GM18511 (cell line): ENCODE data around the gene EVX2.

ENCODE experiments used
- ATAC-seq: cut with Tn5 transposase; IDR thresholded peaks from one replicate; pipeline ENCODE4 v1.9.1; 2021; ENCODE audit warnings: mild to moderate bottlenecking, moderate library complexity; ENCODE audit not compliant: unreplicated experiment

EVX2 gene

DNA sequence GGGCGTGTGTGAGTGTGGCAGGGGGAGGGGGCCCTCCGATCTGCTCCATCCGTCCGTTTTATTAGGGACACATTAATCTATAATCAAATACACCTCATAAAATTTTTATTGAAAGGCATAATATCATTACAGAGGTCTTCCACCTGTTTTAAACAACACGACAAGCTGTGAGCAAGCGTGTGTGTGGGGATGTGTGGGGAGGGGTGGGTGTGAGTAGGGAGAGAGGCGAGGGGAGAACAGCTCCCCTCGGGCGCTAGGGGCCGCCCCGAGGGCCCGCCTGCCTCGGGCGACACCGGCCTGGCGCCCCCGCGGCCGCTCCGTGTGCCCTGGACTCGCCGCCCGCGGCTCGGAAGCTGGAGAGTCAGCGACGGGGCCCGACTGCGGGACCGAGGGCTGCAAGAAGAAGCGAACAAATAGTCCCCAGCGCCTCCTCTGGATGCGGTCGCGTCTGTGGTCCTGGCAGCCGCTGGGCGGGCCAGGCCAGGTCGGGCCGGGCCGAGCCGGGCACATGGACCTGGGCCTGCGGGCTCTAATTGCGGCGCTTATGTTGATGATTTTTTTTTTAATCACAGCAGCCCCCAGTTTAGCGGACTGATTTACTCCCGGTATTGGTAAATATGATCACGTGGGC, 38.4 kb upstream of the EVX2 start:
- no peak for ATAC-seq

DNA sequence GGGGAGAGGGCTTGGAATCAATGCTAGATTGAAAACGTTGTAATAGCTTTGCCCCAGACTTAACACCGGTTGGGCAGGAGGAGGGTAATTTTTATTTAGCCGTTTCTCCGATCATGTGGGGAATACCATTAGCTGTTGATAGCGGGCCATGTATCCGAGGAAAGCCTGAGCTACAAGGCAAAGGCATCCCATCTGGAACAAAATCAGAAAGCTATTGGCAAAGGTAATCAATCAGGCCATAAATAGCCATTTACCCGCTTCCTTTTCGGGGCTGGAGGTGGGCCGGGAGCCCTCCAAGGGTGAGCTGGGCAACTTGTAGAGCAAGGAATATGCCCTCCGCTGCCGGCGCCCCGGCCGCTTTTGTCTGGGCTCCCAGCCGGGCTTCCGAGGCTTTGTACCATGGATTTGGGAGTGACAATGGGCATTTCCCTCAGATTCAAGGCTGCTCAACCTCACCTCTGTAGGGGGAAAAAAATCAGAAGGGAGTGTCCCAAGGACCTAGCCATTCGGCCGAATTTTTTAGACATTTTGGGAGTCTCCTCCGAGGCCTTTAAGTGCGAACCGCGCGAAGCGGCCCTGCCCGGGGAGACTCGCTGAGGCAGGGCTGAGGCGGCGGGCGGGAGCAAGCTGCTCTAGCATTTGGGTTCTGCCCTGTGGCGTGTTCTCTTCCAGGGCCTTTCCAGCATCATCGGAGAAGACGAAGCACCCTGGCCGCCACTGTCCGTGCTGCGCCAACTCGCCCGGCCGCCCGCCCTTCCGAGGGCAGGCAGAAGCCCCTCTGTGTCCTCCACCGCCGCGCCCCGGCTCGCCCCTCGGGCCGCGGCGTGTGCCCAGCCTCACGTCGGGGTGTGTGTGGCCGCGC, 37.7 kb upstream of the EVX2 start:
- no peak for ATAC-seq

DNA sequence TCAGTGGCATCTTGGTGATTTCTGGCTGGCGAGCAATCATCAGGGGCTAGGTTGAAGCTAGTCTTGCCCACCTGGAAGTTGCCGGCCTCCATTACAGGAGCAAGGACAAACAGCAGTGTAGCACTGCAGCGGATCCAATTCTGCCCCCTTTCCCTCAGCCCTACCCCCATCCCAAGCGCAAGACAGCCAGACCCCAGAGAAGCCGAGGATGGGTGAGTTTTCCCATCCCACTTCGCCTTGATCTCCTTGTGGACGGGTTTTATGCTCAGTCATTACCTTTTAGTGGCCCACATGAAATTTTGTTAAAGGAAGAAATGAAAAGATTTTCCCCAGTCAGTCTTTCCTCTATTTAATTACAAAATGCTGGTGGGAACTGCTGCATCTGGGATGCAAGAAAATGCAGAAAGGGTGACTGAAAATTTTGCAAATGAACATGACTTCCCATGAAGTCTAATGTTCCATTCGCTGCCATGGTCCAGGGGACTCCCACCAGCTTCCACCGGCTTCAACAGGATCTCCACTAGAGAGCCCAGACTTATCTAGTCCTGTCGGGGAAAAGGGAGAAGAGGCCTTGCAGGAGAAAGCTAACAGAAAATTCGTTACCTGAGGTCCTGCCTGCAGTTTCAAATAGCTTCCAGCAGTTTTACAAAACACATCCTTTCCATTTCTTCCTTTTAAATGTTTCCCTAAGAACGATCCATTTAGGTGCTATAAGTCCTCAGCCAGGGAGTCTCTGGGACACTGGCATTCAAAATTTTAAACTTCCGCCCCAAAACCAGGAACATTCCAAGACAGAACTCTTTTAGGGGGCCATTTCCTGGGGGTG, 36.8 kb upstream of the EVX2 start:
- no peak for ATAC-seq

DNA sequence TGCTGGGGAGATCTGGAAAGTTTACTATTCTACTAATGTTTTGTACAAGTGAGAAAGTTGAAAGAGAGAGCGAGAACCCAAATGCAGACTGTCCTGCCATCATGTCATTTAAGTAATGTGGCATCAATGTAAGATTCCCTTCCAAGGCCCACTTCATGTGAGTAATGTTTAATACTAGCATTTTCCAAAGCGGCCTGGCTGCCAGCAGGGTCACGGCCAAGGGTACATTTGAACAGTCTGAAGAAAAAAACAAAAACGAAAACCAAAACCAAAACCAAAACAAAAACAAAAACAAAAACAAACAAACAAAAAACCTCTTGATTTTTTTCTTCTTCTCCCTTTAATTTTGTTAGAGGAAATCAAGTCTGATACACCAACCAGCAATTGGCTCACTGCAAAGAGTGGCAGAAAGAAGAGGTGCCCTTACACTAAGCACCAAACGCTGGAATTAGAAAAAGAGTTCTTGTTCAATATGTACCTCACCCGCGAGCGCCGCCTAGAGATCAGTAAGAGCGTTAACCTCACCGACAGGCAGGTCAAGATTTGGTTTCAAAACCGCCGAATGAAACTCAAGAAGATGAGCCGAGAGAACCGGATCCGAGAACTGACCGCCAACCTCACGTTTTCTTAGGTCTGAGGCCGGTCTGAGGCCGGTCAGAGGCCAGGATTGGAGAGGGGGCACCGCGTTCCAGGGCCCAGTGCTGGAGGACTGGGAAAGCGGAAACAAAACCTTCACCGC, 35.0 kb upstream of the EVX2 start:
- ATAC-seq, result no peak

DNA sequence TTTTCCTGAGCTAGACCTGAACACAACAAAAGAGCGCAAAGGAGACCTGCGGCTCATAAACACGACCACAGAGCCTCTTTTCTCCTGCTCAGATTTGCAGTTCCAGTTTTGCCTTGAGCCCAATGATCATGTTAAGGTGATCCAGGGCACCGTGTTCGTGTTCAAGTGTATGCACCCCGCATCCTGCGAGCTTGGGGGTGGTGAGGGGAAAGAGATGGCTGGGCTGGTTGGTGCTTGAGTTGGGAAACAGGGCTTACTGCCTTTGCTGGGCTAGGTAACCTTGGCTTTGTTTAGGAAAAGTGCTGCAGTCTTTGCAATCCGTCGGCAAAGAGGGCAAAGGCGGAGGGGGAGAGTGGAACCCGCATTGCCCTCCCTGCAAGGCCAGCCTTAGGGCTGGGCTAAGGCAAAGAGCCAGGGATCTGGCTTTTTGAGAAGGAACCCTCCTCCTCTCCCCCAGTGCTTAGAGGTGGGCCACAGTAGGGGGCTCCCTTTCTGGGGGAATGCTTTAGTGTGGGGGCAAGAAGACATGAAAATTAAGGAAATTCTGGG, 34.1 kb upstream of the EVX2 start:
- ATAC-seq, result no peak

DNA sequence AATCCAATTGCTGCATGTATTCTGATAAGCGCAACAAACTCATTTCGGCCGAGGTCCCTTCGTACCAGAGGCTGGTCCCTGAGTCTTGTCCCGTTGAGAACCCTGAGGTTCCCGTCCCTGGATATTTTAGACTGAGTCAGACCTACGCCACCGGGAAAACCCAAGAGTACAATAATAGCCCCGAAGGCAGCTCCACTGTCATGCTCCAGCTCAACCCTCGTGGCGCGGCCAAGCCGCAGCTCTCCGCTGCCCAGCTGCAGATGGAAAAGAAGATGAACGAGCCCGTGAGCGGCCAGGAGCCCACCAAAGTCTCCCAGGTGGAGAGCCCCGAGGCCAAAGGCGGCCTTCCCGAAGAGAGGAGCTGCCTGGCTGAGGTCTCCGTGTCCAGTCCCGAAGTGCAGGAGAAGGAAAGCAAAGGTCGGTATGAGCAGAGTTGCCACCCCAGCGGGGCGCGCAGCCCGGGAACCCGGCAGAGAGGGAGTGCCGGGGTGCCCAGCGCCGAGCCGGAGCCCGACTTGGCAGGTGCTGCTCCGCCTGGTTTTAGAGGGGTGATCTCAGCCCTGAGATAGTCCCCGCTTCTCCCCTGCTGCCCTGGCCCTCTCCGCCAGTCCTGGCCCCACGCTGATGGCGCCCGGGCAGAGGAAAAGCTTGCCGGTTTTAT, 33.5 kb upstream of the EVX2 start:
- no peak for ATAC-seq

DNA sequence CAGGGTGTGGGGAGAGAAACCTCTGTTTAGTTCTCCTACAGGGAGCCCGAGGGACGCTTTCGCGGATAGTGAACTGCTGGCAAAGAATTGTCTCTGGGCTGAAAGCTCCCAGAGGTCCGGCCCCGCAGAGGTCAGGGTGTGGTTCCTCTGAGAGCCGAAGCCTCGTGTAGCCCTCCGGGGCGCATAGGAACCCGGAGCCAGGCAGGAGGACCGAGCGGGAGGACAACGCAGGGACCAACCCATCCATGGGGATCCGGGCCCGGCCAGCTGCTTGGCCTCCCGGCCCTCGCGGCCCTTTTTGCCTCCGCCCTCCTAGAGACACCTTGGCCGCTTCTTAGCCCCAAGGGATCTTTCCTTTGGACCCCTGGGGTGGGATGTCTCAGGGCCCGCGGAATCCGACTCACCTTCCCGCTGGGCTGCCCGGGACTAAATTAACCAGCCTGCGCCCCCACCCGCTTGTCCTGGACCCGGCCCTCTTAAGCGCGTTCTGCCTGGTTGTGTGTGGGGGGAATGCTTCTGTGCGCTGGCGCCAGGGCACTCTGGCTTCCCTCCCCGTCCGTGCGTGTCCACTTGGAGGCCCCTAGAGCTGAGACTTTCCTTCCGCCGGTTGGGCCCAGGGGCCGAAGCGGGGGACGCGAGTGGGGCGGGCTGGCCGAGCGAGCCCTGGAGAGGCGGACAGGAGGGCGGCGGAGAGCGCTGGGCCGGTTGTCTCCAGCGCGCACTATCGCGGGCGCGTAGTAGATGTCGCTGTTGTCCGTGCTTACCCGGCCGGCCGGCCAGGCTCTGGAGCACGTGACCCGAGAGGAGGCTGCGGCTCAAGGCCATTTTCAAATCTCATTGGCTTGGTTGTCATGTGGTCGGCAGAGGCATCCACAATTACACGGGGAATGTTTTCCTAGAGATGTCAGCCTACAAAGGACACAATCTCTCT, 32.4 kb upstream of the EVX2 start, which contains the start of gene HOXD10:
Gene HOXD10 (plus strand): TSS at position 896 of the 931 bp plus-strand sequence. CDS start 56 bp downstream, outside the sequence.
- ATAC-seq, result no peak

DNA sequence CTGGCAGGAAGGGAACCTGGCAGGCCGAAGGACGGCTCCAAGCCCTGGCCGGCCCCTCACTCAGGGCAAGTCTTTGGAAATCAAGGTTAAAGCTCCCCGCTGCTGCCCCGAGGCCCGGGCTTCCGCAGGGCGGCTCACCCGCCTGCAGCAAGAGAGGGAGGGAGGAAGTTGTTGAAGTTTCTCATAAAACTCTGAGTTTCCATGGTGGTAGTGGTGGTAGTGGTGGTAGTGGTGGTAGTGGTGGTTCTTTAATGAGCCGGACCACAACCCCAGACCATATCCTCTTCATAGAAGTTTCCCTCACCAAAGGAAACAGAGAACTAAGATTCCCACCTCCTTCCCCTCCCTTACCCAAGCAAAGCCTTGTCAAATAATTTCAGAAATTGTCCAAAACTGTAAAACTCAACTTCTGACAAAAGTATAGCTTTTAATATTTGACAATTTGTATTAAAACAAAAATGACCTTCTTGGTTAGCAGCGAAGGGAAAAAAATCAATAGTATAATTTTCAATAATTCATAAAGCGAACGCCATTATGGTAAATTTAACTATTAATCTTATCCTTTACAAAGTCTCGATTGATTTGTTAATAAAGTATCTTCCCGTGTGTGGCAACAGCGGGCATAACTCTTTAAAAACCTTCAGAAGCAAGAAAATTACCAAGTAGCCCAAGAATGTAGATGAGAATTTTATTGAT, 31.3 kb upstream of the EVX2 start:
- no peak for ATAC-seq

DNA sequence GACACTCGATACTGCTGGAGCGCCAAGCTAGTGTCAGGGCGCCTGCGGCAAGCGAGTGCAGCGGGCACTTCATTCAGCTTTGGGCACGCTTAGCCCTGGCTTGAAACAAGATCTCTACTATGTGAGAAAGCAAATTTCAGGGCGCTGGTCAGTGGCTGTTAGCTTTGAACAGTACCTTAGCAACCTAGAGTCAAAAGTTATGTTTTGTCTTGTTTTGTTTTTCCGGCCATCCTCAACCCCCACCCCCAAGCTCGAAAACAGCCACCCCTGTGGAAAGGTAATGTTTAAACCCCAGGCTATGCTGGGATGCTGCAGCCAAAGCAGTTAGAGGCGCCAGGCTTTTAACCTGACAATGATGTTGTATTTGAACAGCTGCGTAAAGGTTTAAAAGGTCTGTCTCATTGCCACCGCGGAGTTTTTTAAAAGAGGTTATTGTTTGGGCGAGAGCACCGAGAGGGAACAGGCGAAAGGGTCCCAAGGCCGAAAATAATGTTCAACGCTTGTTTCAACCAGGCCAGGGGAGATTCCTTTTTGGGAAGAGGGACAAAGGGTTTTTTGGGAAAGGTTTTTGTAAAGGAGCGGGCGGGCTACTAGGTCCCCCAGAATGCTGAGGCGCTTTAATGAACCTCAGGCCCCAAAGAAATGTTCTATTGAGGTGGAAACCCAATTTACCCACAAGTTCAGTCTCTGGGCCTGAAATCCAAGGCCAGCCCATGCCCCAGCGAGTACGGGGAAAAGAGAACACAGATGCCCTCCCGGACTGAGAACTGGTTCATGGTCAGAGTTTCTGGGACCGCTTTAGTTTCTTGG, 30.6 kb upstream of the EVX2 start:
- no peak for ATAC-seq

DNA sequence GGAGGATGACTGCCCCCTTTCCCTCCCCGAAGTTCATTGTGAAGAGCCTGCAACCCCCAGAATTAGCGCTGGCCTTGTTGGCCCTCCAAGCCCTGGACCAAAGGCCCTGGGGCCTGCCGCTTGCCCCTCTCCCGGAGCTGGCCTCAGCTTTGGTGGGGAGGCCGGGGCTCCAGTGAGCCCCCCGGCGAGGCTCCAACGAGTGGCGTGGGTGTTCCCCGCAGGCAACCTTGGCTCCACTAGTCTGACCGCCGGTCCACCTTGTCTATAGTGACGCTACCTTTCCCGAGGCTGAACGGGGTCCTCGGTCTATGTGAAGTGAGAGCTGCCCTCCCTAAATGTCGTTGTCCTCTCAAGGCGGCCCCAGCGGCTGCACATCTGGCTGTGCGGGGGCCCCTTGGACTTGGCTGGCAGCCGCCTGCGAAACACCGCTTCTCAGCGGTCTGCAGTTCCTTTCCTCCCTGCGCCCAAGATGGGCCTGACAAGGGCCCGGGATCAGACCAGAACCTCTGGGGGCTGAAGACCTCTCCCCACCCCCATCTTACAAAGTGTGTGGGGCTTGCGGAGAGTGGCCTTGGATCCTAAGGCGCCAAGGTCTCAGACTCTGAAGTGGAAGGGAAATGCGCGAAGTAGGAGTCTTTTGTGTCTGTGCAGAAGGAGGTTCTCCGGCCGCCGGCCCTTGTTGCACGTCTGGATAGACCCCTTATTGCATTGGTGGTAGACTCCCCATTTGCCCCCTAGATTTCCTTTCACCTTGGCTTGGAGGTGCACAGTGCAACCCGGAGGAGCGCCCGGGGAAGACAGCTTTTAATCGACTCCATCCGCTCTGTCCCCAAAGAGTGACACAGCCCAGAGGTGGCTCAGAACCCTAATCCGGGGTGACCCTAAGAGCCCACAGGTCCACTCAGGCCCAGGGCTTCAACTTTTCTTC, 28.9 kb upstream of the EVX2 start:
- no peak for ATAC-seq

DNA sequence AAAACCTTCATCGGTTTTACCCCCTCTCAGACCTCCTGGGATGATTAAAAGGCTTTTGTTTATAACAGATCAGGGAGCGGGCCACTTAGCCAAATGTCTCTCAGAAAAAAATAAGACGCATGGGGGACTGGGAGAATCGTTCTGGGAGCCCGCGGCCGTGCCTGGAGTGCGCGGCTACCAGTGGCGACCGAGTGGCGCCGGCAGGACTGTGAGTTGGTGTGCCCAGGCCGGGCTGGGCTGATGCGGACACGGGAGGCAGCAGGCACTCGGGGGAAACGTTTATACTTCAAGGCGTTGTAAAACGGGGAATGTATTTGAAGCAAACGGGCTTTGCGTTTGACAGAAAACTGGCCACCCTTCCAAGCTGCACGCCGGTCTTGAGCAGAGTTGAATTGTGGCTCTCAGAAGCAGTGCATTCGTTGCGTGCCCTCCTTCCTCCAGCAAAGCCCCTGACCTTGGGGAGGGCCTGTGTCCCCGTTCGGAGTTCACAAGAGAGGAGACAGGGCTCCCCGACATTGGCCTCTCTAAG, 28.1 kb upstream of the EVX2 start:
- no peak for ATAC-seq

DNA sequence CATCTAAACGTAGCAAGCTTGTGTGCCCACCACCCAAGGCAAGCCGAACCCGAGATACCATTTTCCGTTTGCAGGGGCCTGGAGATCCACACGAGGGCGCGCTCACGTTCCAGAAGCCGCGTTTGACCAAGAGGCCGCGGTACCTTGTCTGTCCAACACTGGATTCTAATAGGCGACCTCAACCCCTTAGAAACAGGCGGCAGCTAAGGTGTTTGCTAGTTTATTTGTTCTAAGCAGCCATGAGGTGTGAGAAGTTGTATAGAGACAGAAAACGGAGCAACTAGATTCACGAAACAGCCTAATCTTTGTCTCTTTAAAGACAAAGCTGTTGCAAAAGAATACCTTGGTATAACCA, 27.5 kb upstream of the EVX2 start:
- no peak for ATAC-seq

DNA sequence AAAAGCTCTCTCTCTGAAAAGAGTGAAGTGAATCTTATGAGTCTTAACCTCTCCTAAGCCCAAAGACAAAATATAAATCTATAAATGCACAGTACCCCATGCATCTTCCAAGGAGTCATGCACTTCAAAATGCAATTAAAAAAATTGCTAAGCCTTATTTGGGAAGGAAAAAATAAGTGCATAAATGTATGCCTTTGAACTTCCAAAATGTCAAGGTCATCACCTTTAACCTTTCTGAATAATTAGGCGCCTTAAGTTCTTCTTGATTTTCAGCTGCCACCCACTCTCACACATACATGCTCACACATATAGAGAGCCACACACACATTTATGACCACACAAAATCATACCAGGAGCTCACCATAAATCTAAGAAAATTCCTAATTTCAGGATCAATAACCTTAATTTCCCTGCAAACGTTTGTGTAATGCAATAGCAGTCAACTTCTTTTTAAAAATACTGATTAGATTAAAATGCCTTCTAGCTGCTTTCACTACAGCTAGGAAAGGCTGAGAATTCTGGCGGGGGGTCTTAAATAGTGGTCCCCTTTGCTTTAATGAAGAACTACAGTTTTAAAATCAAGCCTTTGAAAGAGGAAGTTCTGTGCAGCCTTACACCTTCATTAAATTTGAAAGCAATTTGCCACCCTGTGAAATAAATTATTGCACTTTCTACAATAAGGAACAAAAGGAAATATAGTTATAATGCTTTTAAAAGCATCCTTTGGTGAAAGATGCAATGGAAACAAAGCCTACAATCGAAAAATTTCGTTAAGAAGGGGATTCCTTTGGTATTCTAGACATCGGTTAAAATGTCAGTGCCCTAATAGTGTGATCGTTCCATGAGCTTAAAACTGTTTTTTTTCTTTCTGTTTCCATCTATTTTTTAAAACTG, 26.9 kb upstream of the EVX2 start:
- ATAC-seq, result no peak

DNA sequence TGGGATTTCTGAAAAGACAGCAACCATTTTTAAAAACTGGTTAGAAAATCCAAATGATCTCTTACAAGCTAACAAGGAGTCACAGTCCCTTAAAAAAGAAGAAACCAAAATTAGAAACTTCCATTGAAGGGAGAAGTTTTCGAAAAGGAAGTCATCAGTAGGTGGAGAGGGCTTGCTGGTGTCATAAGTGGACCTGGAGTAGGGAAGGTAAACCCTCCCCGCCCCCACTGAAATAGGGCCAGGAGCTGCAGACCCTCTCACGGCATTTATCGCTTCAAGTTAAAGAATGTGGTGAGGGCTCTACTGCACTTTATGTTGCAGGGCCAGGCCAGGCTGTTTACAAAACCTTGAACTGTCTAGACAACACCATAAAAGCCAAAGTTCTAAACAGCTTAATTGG, 26.2 kb upstream of the EVX2 start:
- no peak for ATAC-seq

DNA sequence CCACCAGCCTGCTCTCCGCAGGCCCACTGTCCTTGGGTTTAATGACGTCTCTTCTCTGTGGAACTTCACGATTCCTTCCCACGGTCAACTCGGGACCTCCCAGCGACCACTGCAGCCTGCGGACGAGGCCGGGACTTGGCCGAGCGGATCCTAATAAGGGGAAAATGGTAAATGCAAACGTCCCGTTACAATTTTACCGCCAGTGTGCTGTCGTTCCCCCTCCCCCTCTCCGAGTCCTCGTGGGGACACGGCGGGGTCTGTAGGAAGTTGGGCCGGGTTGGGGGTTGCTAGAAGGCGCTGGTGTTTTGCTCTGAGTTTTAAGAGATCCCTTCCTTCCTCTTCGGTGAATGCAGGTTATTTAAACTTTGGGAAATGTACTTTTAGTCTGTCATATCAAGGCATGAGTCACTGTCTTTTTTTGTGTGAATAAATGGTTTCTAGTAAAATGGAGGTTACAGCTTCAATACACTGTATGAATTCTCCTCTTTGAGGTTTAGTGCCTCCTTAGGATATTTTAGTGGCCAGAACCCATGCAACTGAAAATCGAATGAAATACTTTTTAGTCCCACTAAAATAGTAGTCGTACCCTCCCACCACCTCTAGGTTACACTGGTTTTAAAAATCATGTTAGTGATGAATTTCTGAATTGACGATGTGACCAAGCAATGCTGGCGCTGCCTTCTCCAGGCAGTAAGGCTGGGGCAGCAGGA, 25.6 kb upstream of the EVX2 start:
- ATAC-seq, result no peak
